GM12891 (cell line): ENCODE results near the gene ACTA2.

Experiments used
- POLR2A ChIP-seq: IDR thresholded peaks from 2 replicates; pipeline ENCODE4 v1.6.1; 2011; ENCODE audit warnings: low read depth, low read length, control low read depth
- TAF1 ChIP-seq: IDR thresholded peaks from 2 replicates; pipeline ENCODE4 v1.6.1; 2011; ENCODE audit warnings: low read depth, low read length, control low read depth

GRCh38 chr10:88957381-88957780 lies 4.8 kb upstream of the ACTA2 start:
- no peak for TF ChIP-seq POLR2A
- no peak for TF ChIP-seq TAF1
